ENCODE measurements around the gene PTPRJ.

GRCh38 chr11:48029681-48030290 lies 49.4 kb downstream of the PTPRJ start:
- TF ChIP-seq POLR2A (IDR thresholded peaks at IDR 0.05; ENCODE audit: low read length) (no peak), GATA1 (IDR thresholded peaks at IDR 0.05; ENCODE audit: low read depth, low read length) (no peak)

Measured in erythroblast (primary cell).